LoVo (cell line): ENCODE data around the gene PCDH9.

Experiments
- DNase-seq: peaks from one replicate; pipeline ENCODE4 v3.0.0-alpha.2; 2016; ENCODE audit warnings: low spot score

The PCDH9 gene

DNA sequence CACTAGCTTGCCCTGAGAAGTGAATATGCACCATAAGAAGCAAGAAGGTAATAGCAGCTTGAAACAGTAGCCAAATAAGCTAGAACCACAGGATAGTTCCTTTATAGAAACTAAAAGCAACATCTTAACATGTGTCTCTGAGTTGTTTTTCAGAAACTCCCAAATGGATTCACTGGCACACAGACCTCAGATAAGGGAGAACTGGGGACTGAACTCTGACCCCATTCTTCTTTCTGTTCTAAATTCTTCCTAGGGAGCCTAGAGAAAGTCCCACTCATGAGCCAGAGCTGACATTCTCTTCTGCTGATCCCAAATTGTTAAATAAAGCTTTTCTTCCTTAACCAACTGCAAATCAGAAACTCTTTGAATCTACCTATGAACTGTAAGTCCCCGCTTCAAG is 146.1 kb downstream of the PCDH9 start:
- no peak for DNase-seq

DNA sequence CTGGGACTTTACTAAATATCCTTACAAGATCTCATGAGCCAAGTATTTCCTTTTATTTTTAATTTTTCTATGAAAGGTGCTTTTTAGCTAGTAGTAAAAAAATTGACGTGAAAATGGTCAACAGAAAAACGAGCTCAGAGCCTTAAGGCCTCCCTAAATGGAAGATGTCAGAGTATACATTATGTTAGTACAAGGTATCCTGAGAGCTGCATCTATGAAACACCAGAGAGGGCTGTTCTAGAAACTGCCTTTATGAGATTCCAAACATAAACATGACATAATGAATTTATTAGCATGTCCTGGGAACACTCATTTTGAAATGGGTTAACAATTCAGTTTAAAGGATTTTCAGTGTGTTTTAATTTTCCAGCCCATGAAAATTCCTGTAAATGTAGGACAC is 146.6 kb downstream of the PCDH9 start:
- DNase-seq = no peak

GRCh38 chr13:67080351-67080750 is 149.8 kb downstream of the PCDH9 start:
- DNase-seq = no peak

DNA sequence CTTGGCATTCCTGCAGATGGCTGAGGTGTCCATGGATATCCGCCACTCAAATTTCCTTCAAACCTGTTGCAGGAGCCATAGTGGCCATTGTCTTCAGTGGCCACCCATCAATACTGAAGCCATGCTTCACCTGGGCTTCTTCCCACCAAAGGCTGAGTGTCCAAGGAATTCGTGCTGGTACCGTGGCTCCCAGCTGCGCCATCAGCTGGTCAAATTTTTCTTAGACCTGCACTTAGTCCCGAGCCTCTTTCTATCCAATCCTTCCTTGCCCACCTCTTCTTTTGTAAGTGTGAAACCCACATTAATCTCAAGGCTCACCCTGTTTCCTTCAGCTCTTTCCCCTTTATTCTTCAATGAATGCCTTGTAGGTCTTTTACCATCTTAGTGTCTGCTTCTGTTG is 152.1 kb downstream of the PCDH9 start:
- no peak for DNase-seq

DNA sequence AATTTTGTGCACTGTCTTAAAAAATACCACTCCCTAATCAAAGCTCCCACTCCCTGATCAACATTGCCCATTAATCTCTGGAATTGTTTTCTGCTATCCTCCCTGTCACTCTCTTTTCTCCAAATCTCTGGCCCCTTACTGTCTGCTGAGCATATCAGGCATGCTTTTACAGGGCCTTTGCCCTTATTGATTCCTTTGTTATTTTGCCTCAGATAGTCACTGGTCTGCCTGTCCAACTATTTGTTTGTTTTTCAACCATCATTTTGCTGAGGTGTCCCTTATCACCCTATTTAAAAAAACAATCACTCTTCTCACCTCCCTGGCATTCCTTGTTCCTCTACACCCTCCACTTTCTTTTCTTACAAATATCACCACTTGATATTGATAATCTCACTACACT is 153.0 kb downstream of the PCDH9 start:
- DNase-seq = no peak

DNA sequence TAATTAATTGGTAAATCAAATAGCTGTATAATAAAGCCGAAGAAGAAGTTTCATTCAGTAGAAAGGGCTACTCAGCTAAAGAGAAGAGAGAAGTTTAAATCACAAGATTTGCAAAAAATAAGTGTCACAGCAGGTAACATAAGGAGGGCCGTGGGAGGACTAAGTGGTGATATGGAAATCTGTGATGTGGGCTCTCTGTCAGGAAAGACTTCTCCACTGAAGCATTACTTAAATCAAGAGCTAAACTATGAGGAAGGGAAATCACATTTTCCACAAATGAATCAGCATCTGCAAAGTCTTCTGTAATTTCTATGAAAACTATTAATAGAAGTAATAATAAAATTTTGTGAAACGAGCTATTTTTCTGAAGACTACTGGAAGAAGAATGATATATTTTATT is 153.8 kb downstream of the PCDH9 start:
- no peak for DNase-seq

DNA sequence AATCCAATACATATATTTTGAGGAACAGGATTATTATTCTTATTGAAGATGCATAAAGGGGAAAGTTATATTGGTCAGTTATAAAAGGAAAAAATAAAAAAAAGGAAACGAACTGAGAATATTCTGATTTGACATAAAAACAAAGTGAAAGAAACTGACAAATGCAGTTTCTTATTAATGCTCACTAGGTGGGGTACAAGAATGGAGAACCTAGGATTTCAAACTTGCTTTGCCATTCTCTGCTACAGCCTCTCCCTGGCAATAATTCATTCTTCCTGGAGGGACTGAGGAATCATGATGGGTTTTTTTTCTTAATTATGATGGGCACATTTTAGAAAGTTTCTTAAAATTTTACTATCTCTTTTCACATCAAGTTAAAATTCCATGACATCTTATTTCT is 154.9 kb downstream of the PCDH9 start:
- no peak for DNase-seq

- DNase-seq = no peak
Observed at GRCh38 chr13:67071918-67072598, 158.1 kb downstream of the PCDH9 start.

DNA sequence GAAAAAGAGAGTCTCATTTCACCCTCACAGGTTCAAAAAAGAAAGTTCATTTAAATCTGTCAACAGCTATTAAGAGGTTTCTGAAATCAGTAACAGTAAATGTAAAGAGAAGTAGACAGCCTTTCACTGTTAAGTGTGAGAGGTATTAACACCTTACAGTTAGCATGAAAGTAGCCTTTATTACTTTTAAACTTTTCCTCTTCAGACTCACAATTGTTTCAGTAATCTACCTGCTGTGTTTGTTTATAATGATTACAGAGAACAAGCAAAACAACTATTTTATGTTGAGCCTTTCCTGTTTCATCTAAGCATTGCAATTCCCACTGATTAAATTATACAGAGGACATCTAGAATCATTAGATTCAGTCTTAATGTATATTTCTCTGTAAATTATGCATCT is 159.8 kb downstream of the PCDH9 start:
- no peak for DNase-seq

DNA sequence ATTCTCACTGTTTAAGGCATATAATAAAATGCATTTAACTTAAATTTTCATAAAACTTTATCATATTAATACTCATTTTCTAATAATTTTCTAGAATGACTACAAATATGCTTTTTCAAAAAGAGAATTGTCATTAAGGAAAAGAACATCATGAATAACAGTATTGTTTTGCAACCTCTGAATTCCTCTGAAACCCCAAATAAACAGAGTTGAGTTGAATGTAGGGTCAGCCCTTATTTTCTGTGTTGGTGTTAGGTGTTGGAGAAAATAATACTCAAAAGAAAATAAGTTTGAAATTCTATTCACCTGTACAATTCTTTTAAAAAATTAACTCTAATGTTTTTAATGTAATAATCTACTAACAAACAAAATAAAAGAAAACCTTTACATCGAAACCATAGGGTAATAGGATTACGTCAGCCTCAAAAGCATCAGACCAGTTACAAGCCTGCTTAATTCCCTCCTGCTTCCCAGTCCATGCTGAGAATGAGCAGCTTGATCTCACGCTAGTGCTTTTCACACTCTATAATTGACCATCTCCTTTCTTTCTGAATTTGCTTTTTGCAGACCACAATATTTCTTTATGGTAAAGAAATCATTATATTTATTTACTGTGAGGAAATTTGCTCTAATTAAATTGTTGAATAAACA is 160.9 kb downstream of the PCDH9 start:
- DNase-seq = no peak

DNA sequence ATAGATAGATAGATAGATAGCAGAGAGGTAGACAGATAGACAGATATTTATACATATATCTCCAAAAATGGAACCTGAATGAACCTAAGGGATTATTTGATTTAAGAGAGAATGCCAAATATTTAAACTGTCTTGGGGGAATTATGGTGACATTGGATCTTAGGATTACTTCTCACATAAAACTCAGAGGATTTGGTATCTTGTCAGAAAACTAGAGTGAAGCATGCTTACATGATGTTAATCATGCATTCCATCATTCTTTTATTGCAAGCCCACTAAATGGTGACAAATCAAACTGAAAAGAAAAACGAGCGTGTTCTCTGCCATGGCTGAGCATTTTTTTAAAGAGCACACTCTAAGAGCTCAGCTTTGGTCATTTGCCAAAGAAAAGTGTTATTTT is 165.2 kb downstream of the PCDH9 start:
- DNase-seq = no peak

GRCh38 chr13:67063036-67063435 is 167.1 kb downstream of the PCDH9 start:
- DNase-seq = no peak

- DNase-seq = no peak
Observed at GRCh38 chr13:67062160-67062559, 168.0 kb downstream of the PCDH9 start.

DNA sequence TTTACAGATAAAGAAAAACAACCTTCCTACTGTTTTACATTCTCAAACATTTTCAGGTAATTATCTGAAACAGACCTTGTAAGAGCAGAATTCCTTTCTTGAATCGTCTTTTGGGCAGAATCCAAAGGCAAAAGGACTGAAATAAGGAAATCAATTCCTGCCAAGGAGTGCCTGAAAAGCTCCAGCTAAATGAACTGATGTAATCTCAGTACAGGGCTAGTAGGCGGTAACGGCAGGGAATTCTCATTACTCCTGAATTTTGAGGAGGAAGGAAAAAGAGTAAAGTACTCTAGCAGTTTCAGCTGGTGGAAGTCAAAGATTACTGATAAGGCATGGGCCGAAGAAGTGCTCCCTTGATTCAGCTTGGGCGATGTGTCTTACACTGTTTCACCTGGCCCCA is 168.4 kb downstream of the PCDH9 start:
- DNase-seq = no peak

GRCh38 chr13:67052550-67053490 is 177.3 kb downstream of the PCDH9 start:
- DNase-seq = no peak

DNA sequence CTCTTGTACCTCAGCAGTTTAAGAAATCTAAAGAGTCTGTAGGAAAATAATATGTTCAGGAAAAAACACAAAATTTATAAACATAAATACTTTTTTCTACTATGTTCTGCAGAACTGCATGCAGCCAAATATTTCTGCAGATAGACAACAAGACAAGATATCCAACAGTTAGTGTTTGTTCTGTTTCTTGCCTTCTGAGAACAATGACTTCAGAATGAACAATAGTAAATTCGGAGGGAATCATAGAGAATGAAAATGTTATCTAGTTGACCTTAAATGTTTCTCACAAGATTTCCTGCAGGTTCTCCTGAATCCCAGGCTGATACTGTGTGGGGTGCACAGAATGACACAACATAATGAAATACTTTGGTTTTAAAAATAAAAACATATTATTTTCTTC is 180.4 kb downstream of the PCDH9 start:
- DNase-seq = no peak

- DNase-seq = no peak
Observed at GRCh38 chr13:67048821-67049150, 181.3 kb downstream of the PCDH9 start.

DNA sequence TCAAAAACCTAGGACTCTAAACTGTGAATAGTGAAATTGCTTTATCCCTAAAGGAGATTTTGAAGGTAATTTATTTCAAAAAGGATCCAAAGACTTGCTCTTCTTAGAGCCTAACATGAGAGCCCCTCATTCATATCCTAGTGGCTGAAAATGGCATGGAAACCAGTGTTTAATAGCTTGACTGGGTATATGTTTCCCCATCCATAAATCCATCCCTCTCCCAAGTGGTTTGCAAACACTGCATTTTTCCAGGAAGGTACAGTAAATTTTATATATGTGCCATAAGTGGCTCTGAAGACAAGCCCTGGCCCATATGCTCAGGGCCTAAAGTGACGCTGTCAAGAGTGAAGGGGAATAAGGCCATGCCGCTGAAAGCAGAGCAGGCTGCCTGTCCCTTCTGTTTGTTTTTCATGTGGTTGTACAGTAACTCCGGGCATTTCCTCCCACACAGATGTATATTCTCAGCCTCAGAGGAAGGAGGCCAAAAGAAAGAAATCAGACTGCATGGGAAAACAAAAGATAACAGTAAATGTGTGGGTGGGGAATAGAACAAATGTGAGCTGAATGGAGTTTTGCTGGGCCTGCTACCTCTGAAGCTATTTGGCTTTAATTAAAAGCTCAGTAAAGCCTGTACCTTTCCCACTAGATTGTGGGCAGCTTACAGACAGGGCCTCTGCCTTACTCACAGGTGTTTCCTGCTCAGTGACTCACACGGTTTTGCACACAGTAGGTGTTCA is 181.9 kb downstream of the PCDH9 start:
- DNase-seq = no peak

- DNase-seq = no peak
Observed at GRCh38 chr13:67045357-67045756, 184.8 kb downstream of the PCDH9 start.

DNA sequence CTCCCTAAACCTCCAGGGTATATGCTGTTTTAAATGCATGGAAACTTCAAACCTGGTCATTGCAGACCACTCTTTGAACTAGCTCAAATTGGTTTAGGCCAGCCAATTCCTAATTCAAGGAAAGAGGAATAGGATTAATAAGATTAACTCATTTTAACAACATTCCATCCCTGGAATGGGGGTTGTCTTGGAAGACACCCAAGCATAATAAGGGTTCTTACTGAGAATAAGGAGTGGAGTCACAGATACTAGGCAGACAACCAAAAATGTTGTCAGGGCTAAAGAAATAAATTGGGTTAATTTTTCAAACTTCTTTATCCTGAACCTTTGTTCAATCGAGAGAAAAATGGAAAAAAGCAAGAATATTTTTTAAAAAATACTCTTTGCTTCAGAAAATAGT is 186.2 kb downstream of the PCDH9 start:
- DNase-seq = no peak

DNA sequence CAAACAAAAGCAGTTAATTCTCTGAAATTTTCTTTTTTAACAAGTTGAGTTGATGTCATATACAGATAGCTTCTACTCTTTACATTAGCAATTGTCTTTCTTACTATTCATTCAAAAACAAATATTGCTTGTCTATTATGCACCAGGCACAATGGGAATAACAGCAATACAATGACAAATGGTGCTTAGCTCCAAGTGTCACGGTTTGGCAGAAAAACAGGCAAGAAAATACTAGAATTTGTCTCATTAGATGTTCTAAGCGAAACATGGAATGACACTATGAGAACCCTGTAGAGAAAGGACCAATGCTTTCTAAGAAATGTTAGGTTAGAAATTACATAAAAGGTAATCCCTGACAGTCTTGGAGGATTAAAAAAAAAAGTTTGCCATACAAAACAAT is 187.6 kb downstream of the PCDH9 start:
- DNase-seq = no peak

DNA sequence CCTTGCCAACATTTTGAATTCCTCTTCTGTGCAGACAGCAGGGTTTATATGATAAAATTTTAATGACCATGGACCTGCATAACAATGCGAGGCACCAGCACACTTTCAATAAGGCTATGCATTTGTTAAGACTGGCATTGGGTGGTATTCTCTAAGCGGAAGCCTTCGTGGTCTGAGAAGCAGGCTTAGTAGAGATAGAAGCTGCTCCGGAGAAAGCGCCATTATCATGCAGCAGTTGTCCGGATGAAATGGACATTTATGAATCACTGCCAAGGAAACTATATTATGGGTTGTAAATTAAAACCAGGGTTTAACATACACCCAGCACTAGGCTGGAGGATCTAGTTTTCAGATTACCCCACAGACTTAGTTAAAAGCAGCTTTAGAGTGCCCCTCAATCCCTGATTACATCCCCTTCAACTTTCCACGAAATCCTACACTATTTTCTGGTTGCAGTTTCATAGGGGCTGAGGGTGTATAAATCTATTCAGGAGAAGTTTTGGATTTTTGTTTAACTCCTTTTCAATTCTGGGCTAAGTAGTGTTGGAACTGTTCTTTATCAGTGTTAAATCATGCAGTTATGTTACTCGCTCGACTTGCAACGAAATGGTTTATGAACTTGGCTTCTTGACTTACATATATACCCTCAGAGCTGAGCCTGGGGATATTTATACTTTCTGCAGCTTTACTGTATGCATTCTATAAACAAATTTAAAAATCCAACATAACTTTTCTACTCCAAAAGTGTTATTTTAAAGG is 193.3 kb downstream of the PCDH9 start:
- no peak for DNase-seq
